Activated naive CD8-positive, alpha-beta T cell treated with anti-CD3 and anti-CD28 coated beads, Interleukin-2, amount 50 U/mL, for 16 hours (primary cell): ENCODE data around the gene SZT2.
"Not testable (repeated sequence)": the region's sequence is repeated elsewhere in the genome, so short reads cannot be mapped to it uniquely, and the experiment has no call there.

Source experiments
- DNase-seq: peaks from one replicate; pipeline ENCODE4 v3.0.0-alpha.2; 2020; ENCODE audit warnings: low read depth, low spot score

Gene SZT2

DNA sequence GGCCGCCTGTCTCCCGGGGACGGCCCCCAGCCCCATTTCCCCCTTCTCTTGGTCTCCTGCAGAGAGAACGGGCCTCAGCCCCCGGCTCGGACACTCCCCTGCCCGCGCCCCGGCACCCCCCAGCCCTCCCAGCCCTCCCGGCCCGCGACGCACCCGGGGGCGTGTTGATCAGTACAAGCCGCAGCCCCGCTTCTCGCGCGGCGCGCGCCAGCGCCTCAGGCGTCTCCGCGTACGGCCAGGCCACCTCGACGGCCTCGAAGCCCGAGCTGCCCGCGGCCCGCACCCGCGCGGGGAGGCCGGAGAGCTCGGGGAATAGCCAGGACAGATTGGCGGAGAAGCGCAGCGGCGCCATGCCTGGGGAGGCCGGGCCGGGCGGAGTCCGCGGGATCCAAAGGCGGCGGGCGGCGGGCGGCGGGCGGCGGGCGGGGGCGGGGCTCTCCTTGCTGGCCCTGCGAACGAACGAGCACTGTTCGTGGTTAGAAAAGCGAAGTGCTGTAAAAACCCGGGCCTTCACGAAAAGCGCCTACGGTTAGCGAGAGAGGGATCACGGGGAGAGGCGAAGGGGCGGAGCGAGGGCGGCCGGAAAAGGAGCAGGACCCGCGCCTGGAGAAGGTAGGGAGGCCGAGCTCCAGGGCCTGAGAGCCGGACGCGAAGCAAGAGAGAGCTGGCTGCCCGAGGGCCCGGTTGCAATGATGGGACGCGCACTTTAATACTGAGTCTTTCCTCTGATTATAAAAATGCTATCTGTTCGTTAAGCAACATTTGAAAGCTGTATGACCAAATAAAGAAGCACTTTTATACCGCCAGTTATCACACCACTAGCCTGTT is 64.0 kb downstream of the SZT2 start, which contains the start of gene HYI:
TSS of gene HYI (minus strand) at position 490 of the 828 bp plus-strand sequence. CDS start at position 352, 138 bp downstream.
- peak; percentile 21 for DNase-seq

GRCh38 chr1:43454270-43455011 is 64.7 kb downstream of the SZT2 start:
- DNase-seq: peak; percentile 14

GRCh38 chr1:43455213-43455889 is 65.7 kb downstream of the SZT2 start:
- no peak for DNase-seq

GRCh38 chr1:43458379-43458778 is 68.7 kb downstream of the SZT2 start:
- not testable (repeated sequence) for DNase-seq

DNA sequence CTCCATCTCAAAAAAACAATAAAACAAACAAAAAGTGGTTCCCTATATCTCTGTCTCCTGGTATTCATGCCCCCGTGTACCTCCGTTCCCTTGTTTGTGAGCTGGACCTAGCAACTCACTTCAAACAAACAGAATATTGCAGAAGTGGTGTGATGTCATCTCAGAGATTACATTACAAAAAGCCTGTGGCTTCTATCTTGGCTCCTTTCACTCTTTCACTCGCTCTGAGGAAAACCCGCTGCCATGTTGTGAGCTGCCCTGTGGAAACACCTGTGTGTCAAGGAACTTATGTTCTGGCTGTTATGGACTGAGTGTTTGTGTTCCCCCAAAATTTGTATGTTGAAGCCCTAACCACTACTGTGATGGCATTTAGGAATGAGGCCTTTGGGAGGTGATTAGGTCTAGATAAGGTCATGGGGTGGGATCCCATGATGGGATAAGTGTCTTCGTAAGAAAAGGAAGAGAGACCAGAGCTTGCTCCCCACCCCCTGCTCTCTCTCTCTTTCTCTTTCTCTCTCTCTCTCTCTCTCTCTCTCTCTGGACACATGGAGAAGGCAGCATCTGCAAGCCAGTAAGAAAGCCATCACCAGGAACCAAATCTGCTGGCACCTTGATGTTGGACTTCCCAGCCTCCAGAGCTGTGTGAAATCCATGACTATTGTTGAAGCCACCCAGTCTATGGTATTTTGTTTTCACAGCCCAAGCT is 71.4 kb downstream of the SZT2 start:
- DNase-seq: no peak

- no peak for DNase-seq
These were observed 73.8 kb downstream of the SZT2 start for GRCh38 chr1:43463479-43463878.

DNA sequence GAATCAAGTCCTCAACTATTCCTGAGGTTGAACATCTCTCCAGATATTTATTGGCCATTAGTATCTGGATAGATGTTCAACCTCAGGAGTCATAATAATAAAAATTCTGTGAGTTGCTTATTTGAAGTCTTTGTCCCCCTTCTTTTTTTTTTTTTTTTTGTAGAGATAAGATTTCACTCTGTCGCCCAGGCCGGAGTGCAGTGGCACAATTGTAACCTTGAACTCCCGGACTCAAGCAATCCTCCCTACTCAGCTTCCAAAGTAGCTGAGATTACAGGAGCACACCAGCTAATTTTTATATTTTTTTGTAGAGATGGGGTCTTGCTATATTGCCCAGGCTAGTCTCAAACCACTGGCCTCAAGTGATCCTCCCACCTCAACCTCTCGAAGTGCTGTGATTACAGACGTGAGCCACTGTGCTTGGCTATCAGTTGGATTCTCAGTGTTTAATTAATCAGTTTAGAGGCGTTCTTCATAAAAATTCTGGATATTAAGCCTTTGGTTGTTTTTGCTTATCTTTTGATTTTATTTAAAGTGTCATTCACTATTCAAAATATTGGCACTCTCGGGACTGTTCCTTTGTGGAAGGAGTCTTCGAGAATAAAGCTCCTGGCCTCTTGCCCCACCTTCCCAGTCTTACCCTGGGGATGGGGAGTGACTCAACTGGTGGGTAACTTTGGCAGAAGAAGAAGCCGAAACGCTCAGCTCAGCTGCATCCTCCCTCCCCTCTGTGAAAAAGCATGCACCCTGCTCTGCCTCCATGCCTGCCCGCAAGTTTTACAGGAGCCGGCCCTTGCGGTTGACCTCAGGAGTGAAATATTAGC is 75.2 kb downstream of the SZT2 start:
- no peak for DNase-seq

GRCh38 chr1:43465505-43466067 is 75.9 kb downstream of the SZT2 start:
- DNase-seq: no peak

- no peak for DNase-seq
These were observed 76.7 kb downstream of the SZT2 start for GRCh38 chr1:43466403-43466802.

GRCh38 chr1:43468414-43468813 is 78.7 kb downstream of the SZT2 start:
- DNase-seq: no peak

DNA sequence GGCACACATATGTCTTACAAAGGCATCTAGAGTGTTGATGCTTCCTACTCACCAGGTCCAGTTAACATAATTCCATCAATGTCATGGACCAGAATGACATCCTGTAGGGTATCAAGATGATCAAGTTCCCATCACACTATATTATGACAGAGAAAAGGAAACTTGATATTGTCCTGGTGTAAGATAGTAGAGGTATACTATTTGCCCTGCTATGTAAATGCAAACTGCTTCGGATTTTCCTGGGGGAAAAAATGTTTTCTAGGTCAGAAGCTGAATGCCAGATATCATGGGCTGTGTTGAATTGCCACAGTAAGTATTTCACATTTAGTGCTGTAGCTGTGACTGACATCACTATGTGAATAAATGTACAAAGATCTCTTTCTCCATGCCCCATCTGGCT is 80.2 kb downstream of the SZT2 start:
- no peak for DNase-seq

DNA sequence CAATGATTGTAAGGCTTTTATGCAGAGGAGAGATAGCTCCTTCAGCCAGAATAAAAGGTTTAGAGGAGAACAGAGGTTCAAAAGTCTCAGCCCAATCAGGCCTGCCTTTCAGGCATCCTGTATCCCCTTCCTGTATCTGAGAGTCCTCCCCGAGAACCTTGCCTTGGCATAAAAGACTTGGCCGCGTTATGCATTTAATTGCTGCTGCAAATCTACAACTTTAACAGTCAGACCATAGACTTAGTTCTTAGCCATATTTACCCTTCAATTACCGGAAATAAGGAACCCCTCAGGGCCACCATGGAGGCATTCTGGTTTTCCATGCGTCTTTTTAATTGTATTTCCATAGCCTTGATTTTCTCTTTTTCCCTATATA is 82.4 kb downstream of the SZT2 start:
- no peak for DNase-seq

GRCh38 chr1:43472463-43473151 is 82.9 kb downstream of the SZT2 start:
- DNase-seq: not testable (repeated sequence)

DNA sequence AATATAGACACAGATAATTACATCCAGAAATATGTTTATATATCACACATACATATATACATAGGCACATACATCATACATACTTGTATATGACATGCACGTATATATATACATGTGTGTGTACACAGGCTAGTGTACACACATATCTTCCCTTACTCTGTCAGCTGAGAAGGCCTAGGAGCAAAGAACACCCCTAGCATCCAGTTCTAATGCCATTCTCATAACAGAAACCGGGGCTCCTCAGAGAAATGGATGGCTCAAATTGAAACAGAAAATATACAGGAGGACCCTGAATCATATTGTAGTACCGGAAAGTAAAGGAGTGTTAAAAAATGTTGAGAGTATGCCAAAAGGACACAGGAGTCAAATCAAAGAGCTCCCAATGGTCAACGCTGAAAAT is 83.8 kb downstream of the SZT2 start:
- DNase-seq: no peak

DNA sequence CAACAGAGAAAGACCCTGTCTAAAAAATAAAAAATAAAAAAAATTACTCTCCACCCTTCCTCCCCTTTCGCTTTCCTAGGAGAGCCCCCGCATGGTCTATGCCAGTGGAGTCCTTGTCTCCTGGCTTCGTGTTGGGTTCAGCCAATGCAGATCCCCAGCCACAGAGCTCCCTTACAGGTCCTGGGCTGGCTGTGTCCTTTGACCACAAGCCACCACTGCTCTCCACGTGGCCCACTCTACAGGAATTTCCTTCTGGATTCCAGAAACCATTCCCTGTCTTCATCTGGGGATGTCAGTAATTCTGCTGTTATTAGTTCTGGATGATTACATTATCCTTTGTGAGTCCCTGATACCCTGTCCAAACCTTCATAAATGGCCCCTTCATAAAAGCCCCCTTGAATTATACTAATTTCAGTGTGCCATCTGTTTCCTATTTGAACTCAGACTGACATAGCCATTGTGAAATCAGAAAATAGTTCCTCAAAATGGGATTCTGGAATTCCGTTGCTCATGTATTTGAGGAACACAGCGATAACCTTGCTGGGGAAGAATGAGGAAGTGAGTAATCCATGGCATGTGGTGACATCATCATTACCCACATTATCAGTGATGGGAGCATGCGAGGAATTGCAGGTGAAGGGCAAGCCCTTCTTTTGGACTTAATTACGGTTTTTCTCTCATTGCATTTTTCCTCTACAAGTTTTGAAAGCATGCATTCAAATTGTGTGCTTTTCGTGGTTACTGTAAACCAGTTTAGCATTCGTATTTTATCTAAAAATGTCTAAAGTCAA is 86.1 kb downstream of the SZT2 start:
- DNase-seq: not testable (repeated sequence)

- no peak for DNase-seq
These were observed 88.0 kb downstream of the SZT2 start for GRCh38 chr1:43477716-43478115.

DNA sequence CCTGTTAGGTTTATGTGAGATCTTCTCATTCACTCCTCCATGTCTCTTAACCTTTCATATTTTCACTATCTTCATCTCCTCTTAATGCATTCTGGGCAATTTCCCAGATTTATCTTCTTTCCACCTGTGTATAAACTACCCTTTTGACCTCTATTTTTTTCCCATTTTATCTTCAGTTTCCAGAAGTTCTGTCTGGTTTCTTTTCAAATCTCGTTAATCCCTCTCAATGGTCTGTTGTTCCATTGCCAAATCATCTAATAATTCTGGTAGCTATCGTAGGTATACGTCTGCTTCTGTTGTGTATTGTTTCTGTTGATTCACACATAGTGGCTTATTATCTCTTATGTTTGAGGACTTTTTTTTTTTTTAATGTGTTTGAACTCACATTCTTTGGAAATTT is 89.7 kb downstream of the SZT2 start:
- DNase-seq: no peak

- no peak for DNase-seq
These were observed 91.8 kb downstream of the SZT2 start for GRCh38 chr1:43481491-43481890.

DNA sequence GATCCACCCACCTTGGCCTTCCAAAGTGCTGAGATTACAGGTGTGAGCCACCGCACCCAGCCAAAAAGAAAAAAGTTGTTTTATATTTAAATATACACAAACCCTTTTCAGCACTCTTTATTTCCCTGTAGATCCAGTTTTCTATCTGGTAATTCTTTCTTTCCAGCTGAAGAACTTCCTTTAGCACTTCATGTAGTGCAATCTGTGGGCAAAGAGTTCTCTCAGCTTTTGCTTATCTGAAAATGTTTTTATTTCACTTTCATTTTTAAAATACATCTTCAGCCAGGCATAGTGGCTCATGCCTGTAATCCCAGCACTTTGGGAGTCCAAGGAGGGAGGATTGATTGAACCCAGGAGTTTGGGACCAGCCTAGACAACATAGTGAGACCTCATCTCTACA is 92.5 kb downstream of the SZT2 start:
- no peak for DNase-seq
